Neutrophil (primary cell): ENCODE results near the gene POLG.

ENCODE experiments used
- H3K27ac ChIP-seq: fragments of 200-600 bp; sonication (generic); 2 replicates; pipeline ENCODE4 v1.5.1; 2016; ENCODE audit warnings: mild to moderate bottlenecking, moderate library complexity
- H3K27me3 ChIP-seq: fragments of 200-600 bp; sonication (generic); 2 replicates; pipeline ENCODE4 v1.6.0; 2016; ENCODE audit warnings: mild to moderate bottlenecking
- H3K36me3 ChIP-seq: fragments of 200-600 bp; sonication (generic); 2 replicates; pipeline ENCODE4 v1.5.1; 2017
- H3K4me1 ChIP-seq, 2 experiments: fragments of 200-600 bp in 1 of 2; sonication (generic) in 1 of 2; 1 replicate in 1 of 2; 2 replicates in 1 of 2; pipeline versions ENCODE4 v1.5.1 to v1.6.1; 2013 to 2016; ENCODE audit warnings: low read depth in 1 of 2, low read length in 1 of 2, mild to moderate bottlenecking in 1 of 2, moderate library complexity in 1 of 2; ENCODE audit not compliant: control insufficient read depth in 1 of 2, insufficient read depth in 1 of 2
- H3K4me3 ChIP-seq, 2 experiments: fragments of 200-600 bp in 1 of 2; sonication (generic) in 1 of 2; 1 replicate in 1 of 2; 2 replicates in 1 of 2; pipeline ENCODE4 v1.5.1; 2013 to 2016; ENCODE audit warnings: low read depth in 1 of 2, low read length in 1 of 2, mild to moderate bottlenecking in 1 of 2, moderate library complexity in 1 of 2
- H3K9me3 ChIP-seq: fragments of 200-600 bp; sonication (generic); 2 replicates; pipeline ENCODE4 v1.5.1; 2016
- TF ChIP-seq, protein P1 (sequence below): fragments of 200-600 bp; sonication (generic); IDR thresholded peaks from 2 replicates; pipeline ENCODE4 v1.5.1; 2016; ENCODE audit warnings: antibody characterized with exemption

The POLG gene

GRCh38 chr15:89353991-89354390 lies 19.4 kb upstream of the POLG start:
- TF ChIP-seq, protein P1, sequence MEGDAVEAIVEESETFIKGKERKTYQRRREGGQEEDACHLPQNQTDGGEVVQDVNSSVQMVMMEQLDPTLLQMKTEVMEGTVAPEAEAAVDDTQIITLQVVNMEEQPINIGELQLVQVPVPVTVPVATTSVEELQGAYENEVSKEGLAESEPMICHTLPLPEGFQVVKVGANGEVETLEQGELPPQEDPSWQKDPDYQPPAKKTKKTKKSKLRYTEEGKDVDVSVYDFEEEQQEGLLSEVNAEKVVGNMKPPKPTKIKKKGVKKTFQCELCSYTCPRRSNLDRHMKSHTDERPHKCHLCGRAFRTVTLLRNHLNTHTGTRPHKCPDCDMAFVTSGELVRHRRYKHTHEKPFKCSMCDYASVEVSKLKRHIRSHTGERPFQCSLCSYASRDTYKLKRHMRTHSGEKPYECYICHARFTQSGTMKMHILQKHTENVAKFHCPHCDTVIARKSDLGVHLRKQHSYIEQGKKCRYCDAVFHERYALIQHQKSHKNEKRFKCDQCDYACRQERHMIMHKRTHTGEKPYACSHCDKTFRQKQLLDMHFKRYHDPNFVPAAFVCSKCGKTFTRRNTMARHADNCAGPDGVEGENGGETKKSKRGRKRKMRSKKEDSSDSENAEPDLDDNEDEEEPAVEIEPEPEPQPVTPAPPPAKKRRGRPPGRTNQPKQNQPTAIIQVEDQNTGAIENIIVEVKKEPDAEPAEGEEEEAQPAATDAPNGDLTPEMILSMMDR: no peak
- no peaks in the 10 kb centered on the region for H3K9me3 ChIP-seq
- peaks cover 87% of the 10 kb centered on the region for H3K27me3 ChIP-seq

DNA sequence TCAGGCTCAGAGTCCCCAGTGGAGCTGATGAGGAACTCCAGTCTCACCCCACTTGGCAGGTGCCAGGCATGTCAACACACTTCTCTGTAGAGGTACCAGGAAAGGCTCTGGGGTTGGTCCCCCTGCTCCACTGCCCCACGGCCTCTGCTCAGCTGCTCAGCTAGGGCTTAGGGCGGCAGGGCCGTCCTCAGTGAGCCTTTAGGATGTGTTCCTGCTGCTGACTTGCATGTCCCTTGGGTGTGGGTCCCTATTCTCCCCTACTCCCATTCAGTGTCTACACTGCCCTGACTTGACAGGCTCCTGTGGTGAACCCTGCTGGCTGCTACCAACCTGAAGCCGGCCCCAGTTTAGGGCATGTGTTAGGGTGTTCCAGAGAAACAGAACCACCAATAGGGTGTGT lies 17.9 kb upstream of the POLG start:
- H3K36me3 ChIP-seq: no peaks in the 10 kb centered on the region
- H3K4me1 ChIP-seq: no peaks in the 10 kb centered on the region
- H3K27me3 ChIP-seq: peaks cover 82% of the 10 kb centered on the region
- H3K4me3 ChIP-seq: no peak overlapping the region
- no peaks in the 10 kb centered on the region for H3K9me3 ChIP-seq
- TF ChIP-seq, protein P1: no peak
- H3K27ac ChIP-seq: no peak overlapping the region

More at GRCh38 chr15:89353991-89354390, 19.4 kb upstream of the POLG start:
- no peak overlapping the region for H3K27ac ChIP-seq
- no peaks in the 10 kb centered on the region for H3K36me3 ChIP-seq
- H3K4me1 ChIP-seq: peaks cover 0 to 8% of the 10 kb centered on the region in 2 experiments
- no peak overlapping the region for H3K4me3 ChIP-seq

DNA sequence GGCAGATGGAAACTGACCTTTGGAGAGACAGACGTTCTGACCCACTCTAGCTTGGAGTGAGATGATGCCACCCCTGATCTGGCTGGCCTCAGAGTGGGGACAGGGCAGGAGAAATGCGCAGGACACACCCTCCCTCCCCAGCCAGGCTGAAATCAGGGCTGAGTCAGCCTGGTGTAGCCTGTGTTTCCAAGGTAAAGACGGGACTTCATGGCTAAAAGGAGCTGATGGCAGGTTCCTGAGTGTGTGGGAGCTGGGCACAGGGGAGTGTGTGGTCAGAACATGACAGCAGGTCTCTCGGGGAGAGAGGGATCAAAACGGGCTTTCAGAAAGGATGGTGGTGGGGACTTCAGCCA lies 14.6 kb upstream of the POLG start:
- H3K9me3 ChIP-seq: no peaks in the 10 kb centered on the region
- no peak overlapping the region for H3K27ac ChIP-seq
- TF ChIP-seq, protein P1: no peak
- peaks cover 80% of the 10 kb centered on the region for H3K27me3 ChIP-seq
- no peaks in the 10 kb centered on the region for H3K36me3 ChIP-seq
- no peak overlapping the region for H3K4me3 ChIP-seq
- H3K4me1 ChIP-seq: no peaks in the 10 kb centered on the region

GRCh38 chr15:89346516-89347231 lies 12.1 kb upstream of the POLG start:
- no peak overlapping the region for H3K27ac ChIP-seq
- H3K4me1 ChIP-seq: no peaks in the 10 kb centered on the region
- H3K9me3 ChIP-seq: no peaks in the 10 kb centered on the region
- TF ChIP-seq, protein P1: no peak
- peaks cover 69% of the 10 kb centered on the region for H3K27me3 ChIP-seq
- no peaks in the 10 kb centered on the region for H3K36me3 ChIP-seq
- no peak overlapping the region for H3K4me3 ChIP-seq

GRCh38 chr15:89345248-89345647 lies 10.6 kb upstream of the POLG start:
- no peaks in the 10 kb centered on the region for H3K4me1 ChIP-seq
- H3K9me3 ChIP-seq: no peaks in the 10 kb centered on the region
- peaks cover 79% of the 10 kb centered on the region for H3K27me3 ChIP-seq
- no peaks in the 10 kb centered on the region for H3K36me3 ChIP-seq
- TF ChIP-seq, protein P1: no peak
- H3K4me3 ChIP-seq: no peak overlapping the region
- H3K27ac ChIP-seq: no peak overlapping the region
